Esophagus squamous epithelium (tissue), 4 donors: ENCODE measurements around the gene SLC25A31.

Source experiments
- CTCF ChIP-seq, 6 experiments: fragments of 450-650 bp in 4 of 6; fragments of 200-600 bp in 2 of 6; sonication (generic) in 2 of 6; IDR thresholded peaks; one replicate each; pipeline ENCODE4 v1.5.1; 2016 to 2019; ENCODE audit warnings: antibody characterized with exemption in 6 of 6, mild to moderate bottlenecking in 4 of 6, moderate library complexity in 4 of 6
- POLR2A ChIP-seq, 4 donors: fragments of 450-650 bp; IDR thresholded peaks; one replicate each; pipeline ENCODE4 v1.6.1; 2017; ENCODE audit warnings: antibody characterized with exemption in 4 of 4, mild to moderate bottlenecking in 4 of 4, moderate library complexity in 3 of 4

GRCh38 chr4:127687580-127687979 lies 42.6 kb upstream of the SLC25A31 start:
- TF ChIP-seq CTCF (IDR thresholded peaks at IDR 0.05) (no peak), POLR2A (IDR thresholded peaks at IDR 0.05) (no peak)
